ENCODE measurements around the gene CNP.
"Not testable (repeated sequence)": the region's sequence is repeated elsewhere in the genome, so short reads cannot be mapped to it uniquely, and the experiment has no call there.

The CNP gene

GRCh38 chr17:42002792-42003301 lies 36.3 kb downstream of the CNP start:
- no peak for DNase-seq (ENCODE audit: low spot score)

- no peak for DNase-seq (ENCODE audit: low spot score)
Measured at GRCh38 chr17:42005166-42005565, 38.6 kb downstream of the CNP start.

- no peak for DNase-seq (ENCODE audit: low spot score)
Measured at GRCh38 chr17:42009170-42009569, 42.6 kb downstream of the CNP start.

- not testable (repeated sequence) for DNase-seq (ENCODE audit: low spot score)
Measured at GRCh38 chr17:42010266-42010680, 43.7 kb downstream of the CNP start.

GRCh38 chr17:42010898-42011516 lies 44.4 kb downstream of the CNP start:
- DNase-seq (ENCODE audit: low spot score), result peak; percentile 68

GRCh38 chr17:42012363-42012762 lies 45.8 kb downstream of the CNP start:
- not testable (repeated sequence) for DNase-seq (ENCODE audit: low spot score)

- not testable (repeated sequence) for DNase-seq (ENCODE audit: low spot score)
Measured at GRCh38 chr17:42013740-42014139, 47.1 kb downstream of the CNP start.

- DNase-seq (ENCODE audit: low spot score), result no peak
Measured at GRCh38 chr17:42016411-42016831, 49.8 kb downstream of the CNP start.

GRCh38 chr17:42016941-42017865 lies 50.6 kb downstream of the CNP start, which contains the start of gene DNAJC7:
DNAJC7 (minus strand) TSS chr17:42017439; CDS start chr17:42017416, 23 bp downstream.
- peak; percentile 94 for DNase-seq (ENCODE audit: low spot score)

GRCh38 chr17:42017866-42018200 lies 51.2 kb downstream of the CNP start:
- no peak for DNase-seq (ENCODE audit: low spot score)

- DNase-seq (ENCODE audit: low spot score), result no peak
Measured at GRCh38 chr17:42018339-42018738, 51.7 kb downstream of the CNP start.

GRCh38 chr17:42018988-42019387 lies 52.4 kb downstream of the CNP start:
- no peak for DNase-seq (ENCODE audit: low spot score)

GRCh38 chr17:42019509-42020404 lies 53.2 kb downstream of the CNP start, which contains the start of gene NKIRAS2:
NKIRAS2 (plus strand) TSS chr17:42020090; CDS start chr17:42021578, 1,488 bp downstream.
- DNase-seq (ENCODE audit: low spot score), result peak; percentile 96

GRCh38 chr17:42020845-42021244 lies 54.2 kb downstream of the CNP start:
- DNase-seq (ENCODE audit: low spot score), result not testable (repeated sequence)

GRCh38 chr17:42023524-42024349 lies 57.1 kb downstream of the CNP start:
- DNase-seq (ENCODE audit: low spot score), result peak; percentile 10

- DNase-seq (ENCODE audit: low spot score), result no peak
Measured at GRCh38 chr17:42025191-42025579, 58.6 kb downstream of the CNP start.

- no peak for DNase-seq (ENCODE audit: low spot score)
Measured at GRCh38 chr17:42025936-42026335, 59.3 kb downstream of the CNP start.

GRCh38 chr17:42026857-42027589 lies 60.4 kb downstream of the CNP start:
- DNase-seq (ENCODE audit: low spot score), result peak; percentile 13

Data from AG08396 (cell line).